Measurements from ENCODE around the gene HTATSF1.

HTATSF1 gene

GRCh38 chrX:136497556-136498052, at the start of gene HTATSF1:
Gene HTATSF1 (plus strand): TSS chrX:136497592. CDS start chrX:136497685, 93 bp downstream.
- no peak for DNase-seq (ENCODE audit: low read depth in 3 of 3, low spot score in 1 of 3)

DNA sequence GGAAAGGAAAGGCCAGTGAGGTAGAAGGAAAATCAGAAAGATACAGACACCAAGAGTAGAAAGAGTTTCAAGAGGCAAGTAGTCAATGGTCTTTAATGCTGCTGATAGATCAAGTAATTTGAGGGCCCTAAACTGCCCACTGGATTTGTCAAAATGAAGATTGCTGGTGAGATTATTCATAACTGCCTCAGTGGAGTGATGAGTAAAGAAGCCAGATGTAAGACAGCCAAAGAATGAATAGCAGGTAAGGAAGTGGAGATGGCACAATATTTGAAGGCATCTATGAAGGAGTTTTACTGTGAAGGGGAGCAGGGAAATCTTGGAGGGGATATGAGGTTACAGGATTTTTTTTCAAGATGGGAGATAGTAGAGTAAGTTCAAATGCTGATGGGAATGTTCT, 49.4 kb upstream of the HTATSF1 start:
- DNase-seq (ENCODE audit: low read depth in 3 of 3, low spot score in 1 of 3), result no peak

DNA sequence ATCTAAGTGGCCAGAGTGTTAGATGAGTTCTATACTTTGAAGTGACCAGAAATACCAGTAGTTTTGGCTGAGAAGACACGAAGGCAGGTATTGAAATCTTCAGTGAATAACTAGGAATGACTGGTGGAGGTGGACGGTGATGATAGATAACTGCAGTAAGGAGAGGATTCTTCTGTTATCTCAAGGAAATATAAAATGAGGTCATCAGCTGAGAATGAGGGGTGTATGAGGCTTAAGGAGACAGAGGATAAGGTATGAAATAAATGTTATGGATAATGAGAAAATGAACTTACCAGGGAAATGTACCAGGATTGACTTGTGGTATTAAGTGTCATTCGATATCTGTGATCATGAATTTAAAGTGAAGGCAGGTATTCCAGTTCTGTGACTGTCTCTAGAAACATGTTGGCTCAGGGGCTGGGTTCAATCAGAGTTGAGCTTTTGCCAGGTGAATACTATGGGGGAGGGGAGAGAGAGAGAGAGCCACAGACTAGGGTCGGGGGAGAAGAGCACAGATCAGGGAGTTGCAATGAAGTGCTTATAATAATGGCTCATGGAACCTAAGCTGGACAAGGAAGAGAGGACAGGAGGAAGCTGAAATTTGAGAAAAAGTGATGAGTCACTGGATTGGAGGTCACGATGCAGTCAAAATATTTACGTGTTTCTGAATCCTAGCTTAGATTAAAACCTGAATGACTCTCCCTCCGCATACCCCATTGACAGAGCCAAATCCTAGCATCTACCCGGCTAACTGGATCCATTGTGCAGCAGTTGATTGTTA, 47.2 kb upstream of the HTATSF1 start:
- DNase-seq (ENCODE audit: low read depth in 3 of 3, low spot score in 1 of 3), result no peak

DNA sequence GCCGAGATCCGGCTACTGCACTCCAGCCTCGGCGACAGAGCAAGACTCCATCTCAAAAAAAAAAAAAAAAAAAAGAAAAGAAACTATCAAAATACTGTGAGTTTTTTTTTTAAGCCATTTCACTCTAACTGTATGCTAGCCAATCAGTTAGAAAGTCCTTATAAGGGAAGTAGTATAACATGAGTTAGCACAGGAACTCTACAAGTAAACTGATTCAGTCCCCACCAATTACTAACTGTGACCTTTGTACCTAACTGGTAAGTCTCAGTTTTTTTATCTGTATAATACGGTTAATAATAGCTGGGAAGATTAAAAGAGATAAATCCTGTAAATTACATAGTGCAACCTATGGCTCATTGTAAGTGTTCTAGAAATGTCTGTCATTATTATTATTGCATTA, 44.8 kb upstream of the HTATSF1 start:
- DNase-seq (ENCODE audit: low read depth in 3 of 3, low spot score in 1 of 3), result no peak

DNA sequence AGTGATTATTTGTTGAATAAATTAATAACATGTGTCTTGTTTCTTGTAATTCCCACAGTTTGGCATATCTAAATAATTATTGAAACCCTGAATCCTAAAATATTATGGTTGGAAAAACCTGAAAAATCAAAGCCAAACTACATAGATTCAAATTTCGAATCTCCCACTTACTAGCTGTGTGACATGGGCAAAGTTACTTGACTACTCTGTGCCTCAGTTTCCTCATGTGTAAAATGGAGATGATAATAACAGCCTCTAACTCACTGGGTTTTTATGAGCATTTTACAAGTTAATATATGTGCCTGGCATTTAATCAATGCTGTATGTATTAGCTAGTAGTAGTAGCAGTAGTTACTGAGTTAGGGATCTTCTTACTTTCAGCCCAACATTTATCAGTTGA, 44.3 kb upstream of the HTATSF1 start:
- DNase-seq (ENCODE audit: low read depth in 3 of 3, low spot score in 1 of 3), result no peak

DNA sequence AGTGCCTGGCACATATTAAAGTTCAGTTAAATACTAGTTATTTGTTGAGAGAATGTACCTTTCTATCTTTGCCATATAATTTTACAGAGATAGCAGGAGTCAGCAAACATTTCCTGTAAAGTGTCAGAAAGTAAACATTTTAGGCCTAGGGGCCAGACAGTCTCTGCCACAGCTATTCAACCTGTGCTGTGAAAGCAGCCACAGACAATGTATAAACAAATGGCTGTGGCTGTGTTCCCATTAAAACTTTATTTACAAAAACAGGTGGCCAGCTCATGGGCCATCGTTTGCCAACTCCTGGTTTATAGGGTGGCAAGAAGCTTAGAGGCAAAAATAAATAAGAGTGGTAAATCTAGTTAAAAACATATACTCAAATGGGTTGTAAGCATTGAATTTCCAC, 43.6 kb upstream of the HTATSF1 start:
- DNase-seq (ENCODE audit: low read depth in 3 of 3, low spot score in 1 of 3), result no peak

DNA sequence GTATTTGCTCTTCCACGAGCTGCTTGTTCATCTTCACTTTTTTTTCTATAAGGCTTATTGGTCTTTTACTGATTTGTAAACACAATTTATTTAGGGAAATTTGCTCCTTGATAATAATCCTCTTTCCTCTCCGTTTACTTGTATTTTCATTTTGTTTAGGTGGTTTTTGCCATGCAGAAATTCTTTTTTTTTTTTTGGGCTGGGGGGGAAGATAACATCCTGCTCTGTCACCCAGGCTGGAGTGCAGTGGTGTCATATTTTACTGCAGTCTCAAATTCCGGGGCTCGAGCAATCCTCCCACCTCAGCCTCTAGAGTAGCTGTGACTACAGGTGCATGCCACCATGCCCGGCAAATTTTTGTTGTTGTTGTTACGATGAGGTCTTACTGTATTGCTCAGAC, 41.3 kb upstream of the HTATSF1 start:
- DNase-seq (ENCODE audit: low read depth in 3 of 3, low spot score in 1 of 3), result no peak

DNA sequence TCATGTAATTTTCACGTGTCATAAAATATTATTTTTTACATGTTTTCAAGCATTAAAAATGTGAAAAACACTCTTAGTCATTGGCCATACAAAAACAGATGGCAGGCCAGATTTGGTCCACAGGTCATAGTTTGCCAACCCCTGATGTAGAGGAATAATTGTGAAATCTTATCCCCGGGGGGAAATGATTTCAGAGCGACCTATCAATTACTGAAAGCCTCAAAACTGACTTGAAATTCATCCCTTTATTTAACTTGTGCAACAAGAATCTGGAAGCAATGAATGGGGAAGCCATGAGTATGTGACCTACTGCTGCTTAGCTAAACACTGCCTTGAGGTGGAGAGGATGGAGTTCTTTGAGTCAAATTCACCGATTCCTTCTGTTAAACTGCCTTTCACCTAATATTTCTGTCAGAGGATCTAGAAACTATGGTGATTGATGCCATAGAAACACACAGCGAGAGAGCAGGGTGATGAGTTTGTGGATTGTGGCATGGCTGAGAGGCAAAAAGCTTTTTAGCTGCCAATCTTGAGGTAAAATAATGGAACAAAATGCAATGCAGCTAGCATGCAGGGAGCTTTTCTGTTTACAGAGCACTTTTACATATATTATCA, 40.0 kb upstream of the HTATSF1 start:
- no peak for DNase-seq (ENCODE audit: low read depth in 3 of 3, low spot score in 1 of 3)

DNA sequence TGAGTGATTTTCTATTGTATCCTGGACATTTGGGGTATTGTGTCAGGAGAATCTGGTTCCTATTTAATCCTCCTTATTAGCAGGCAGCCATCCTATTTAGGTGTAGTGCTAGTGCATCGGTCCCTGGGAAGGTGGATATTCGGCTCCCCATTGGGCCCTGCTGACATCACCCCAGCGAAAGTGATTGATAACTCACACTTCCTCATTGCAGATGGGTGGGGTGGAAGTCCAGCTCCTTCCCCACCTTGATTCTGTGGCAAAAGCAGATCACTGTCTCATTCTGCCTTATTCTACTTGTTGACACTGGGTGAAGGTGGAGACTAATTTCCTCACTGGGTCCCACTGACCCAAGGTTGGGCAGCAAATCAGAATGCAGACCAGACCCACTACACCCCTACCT, 32.8 kb upstream of the HTATSF1 start:
- DNase-seq (ENCODE audit: low read depth in 3 of 3, low spot score in 1 of 3), result no peak

DNA sequence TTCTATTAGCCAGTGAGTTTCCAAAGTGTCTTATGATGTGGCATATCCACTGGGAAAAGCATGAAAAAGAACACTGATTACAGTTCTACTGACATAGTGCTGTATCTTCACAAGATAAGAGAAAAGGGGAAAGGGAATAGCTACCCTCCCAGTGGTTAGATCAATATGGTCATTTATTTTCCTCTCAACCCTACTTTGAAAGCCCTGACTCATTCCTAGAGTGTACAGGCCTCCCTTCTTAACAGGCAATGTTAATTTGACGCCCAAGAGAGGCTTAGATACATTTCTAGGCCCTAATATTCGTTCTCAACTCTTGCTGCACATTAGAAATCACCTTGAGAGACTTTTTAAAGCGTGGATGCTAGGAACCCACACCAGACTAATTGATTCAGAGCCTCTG, 30.1 kb upstream of the HTATSF1 start:
- DNase-seq (ENCODE audit: low read depth in 3 of 3, low spot score in 1 of 3), result no peak

DNA sequence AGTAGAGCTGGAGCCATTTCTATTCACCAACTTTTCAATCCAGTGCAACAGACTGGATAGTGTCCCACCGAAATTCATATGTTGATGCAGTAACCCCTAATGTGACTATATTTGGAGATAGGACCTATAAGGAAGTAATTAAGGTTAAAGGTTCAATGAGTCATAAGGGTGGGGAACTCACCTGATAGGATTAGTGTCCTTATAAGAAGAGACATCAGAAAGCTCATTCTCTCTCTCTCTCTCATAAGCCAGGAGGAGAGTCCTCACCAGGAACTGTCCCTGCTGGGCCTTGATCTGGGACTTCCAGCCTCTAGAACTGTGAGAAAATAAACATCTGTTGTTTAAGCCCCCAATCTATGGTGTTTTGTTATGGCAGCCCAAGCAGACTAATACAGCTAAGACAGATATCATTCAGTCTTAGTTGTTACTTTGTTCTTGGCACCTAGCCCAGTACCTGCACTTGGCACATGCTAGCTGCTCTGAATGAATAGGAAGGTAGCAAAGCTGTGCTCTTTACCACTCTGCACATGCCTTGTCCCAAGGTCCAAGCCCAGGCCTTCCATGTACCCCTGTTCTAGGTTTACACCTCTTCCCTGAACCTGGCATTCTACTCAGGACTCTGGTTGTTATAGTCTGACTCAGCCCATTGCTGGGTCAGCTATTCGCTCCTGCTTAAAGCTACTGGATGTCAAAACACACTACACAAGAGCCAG, 28.8 kb upstream of the HTATSF1 start:
- no peak for DNase-seq (ENCODE audit: low read depth in 3 of 3, low spot score in 1 of 3)

- no peak for DNase-seq (ENCODE audit: low read depth in 3 of 3, low spot score in 1 of 3)
Measured at GRCh38 chrX:136473663-136474062, 23.7 kb upstream of the HTATSF1 start.

DNA sequence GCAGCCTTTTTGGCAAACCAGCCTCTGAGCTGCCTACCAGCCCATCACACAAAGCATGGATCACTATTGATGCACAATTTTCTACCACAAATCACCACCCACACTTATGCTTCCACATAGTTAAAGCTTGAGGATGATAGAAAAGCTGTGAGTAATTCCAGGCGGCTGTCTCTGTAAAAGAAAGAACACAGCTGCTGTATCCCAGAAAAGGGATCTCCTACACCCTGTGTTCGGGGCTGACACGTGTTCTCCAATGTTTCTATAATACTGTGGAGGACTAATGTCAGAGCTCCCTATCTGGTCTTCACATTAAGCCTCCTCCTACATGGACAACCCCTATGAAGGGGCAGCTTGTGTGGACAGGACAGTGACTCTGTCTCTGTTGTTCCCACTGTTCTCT, 22.2 kb upstream of the HTATSF1 start:
- DNase-seq (ENCODE audit: low read depth in 3 of 3, low spot score in 1 of 3), result no peak

GRCh38 chrX:136476501-136476900, 20.9 kb upstream of the HTATSF1 start:
- no peak for DNase-seq (ENCODE audit: low read depth in 3 of 3, low spot score in 1 of 3)

DNA sequence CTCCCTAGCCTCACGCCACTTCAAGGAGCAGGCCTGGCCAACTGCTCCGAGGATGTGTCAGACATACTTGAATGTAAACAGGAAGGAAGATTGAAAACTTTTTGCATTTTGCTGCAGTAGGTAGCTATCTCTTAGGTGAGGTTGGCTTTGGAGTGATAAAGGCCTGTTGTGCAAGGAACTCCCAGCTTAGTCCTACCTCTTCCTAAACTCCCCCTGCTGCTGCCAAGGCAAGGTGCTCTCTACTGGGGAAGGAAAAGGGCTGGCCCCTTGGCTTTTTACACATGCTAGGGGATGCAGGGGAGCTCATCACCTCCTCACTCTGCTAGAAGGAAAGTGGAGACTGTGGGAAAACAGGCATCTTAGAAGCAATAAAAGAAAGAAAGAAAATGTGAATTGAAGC, 20.4 kb upstream of the HTATSF1 start:
- DNase-seq (ENCODE audit: low read depth in 3 of 3, low spot score in 1 of 3), result no peak

DNA sequence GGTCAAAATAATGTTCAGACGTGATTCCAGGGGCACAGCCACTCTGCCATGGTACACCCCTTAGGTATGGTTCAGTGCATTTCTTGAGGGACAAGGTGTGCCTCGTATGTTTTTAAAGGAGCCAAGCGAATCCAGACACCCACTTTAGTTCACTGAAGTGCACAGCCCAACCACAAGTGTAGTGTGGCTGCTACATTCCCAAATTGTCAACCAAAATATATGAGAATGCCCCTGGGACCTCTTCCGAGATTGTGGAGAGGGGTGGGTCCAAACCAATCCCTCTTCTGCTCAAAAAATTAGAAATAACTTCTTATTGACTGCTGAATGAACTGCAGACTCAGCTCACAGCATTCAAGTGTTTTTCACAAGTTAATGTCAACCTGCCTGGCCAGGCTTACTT, 17.0 kb upstream of the HTATSF1 start:
- no peak for DNase-seq (ENCODE audit: low read depth in 3 of 3, low spot score in 1 of 3)

DNA sequence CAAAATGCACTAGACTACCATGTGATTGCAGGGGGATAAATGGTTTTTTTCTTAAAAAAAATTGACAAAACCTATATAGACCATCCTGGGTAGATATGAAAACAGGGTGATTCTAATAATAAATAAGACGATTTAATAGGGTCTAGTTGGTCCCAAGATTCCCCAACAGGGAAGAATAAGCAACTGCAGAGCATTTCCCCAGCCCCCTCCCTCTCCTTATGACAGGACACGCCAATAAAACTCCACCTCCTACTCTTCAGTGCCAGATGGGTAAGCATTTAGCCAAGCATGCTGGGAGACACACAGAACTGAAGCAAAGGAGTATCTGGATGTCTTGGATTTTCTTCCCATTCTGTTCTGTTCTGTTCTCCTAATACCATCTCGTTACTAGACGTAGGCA, 9.7 kb upstream of the HTATSF1 start, which contains the start of gene BRS3:
TSS of gene BRS3 (plus strand) at position 301 of the 400 bp plus-strand sequence. CDS start 168 bp downstream, outside the sequence.
- DNase-seq (ENCODE audit: low read depth in 3 of 3, low spot score in 1 of 3), result no peak

- DNase-seq (ENCODE audit: low read depth in 3 of 3, low spot score in 1 of 3), result no peak
Measured at GRCh38 chrX:136488706-136489105, 8.7 kb upstream of the HTATSF1 start.

DNA sequence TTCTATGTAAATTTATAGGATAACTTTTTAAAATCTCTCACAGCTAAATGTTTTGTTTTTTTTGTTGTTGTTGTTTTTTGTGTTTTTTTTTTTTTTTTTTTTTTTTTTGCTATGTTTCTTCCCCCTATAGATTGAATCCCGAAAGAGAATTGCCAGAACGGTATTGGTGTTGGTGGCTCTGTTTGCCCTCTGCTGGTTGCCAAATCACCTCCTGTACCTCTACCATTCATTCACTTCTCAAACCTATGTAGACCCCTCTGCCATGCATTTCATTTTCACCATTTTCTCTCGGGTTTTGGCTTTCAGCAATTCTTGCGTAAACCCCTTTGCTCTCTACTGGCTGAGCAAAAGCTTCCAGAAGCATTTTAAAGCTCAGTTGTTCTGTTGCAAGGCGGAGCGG, 5.6 kb upstream of the HTATSF1 start:
- DNase-seq (ENCODE audit: low read depth in 3 of 3, low spot score in 1 of 3), result no peak

DNA sequence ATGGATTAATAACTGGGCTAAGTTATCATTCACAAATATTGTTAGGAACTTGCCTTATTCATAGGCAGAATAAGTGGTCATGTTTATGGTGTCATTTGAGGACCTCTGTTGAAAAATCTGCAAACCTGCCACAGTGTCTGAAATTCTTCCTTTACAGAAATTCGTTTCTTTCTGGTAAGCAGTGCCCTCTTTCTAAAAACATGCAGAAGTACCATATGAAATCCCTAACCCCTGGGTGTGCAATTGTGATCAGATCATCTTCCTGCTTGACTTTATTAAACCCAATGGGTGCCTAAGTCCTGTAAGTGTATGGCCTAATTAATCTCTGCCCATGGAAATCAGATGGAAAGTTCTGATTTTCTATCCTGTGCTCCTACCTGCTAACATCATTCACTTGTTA, 4.4 kb upstream of the HTATSF1 start:
- DNase-seq (ENCODE audit: low read depth in 3 of 3, low spot score in 1 of 3), result no peak

GRCh38 chrX:136495043-136495442, 2.3 kb upstream of the HTATSF1 start:
- no peak for DNase-seq (ENCODE audit: low read depth in 3 of 3, low spot score in 1 of 3)

- DNase-seq (ENCODE audit: low read depth in 3 of 3, low spot score in 1 of 3), result no peak
Measured at GRCh38 chrX:136496186-136496763, 1.1 kb upstream of the HTATSF1 start.

All from stimulated activated CD4-positive, alpha-beta T cell treated with anti-CD3 and anti-CD28 coated beads, TNF-alpha, amount 100 ng/mL, for 1 hour (primary cell).